Activated T-cell treated with anti-CD3 and anti-CD28 coated beads for 48 hours (primary cell): ENCODE data around the gene CSF1R.

Source experiments
- DNase-seq: peaks from one replicate; pipeline ENCODE4 v3.0.0-alpha.2; 2020; ENCODE audit warnings: low read depth

CSF1R gene

DNA sequence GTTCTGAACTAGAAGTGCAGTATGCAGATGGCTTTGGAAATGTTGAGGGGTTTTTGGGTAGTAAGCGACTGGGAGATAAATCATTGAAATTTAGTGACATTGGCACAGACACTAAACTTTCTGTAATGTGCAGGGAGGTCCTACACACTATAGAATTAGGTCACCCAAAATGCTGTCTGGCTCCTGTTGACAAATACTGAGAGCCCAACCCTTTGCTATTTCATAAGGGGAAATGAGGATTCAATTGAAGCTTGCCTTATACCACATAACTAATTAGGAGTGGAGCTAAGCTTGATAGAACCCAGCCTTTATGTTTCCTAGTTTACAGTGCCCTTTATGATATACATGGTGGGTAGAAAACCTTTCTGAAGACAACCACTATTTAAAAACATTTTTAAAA, 63.2 kb downstream of the CSF1R start:
- DNase-seq: no peak

DNA sequence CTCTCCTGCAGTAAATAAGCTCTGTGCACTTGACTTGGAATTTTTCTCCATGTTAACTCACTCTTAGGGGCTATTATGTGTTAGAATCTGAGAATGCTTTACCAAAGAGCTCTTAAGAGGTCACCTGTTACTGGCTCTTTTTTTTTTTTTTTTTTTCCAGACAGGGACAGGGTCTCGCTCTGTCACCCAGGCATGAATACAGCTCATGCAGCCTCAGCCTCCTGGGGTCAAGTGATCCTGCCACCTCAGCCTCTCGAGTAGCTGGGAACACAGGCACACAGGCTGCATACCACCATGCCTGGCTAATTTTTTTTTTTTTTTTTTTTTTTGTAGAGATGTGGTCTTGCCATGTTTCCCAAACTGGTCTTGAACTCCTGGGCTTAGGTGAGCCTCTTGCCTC, 63.7 kb downstream of the CSF1R start:
- no peak for DNase-seq

GRCh38 chr5:150022158-150022531, 64.2 kb downstream of the CSF1R start:
- no peak for DNase-seq

GRCh38 chr5:150021491-150022157, 64.7 kb downstream of the CSF1R start:
- DNase-seq: no peak

DNA sequence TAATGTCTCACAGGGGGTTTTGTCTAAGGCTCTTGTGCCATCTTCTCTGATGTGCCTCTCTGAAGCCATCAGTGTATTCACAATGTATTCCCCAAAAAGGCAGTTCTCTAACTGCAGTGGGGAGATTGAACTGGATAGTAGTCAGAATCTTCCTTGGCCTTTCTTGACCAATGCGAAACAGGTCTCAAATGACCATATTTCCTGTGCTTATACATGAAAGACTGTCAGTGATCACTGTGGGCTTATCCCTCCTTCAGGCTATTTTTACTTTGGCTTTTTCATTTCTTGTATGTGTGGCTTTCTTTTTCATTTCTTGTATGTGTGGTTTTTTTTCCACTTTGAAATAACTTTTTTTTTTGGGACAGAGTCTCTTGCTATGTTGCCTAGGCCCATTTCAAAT, 66.1 kb downstream of the CSF1R start:
- no peak for DNase-seq

DNA sequence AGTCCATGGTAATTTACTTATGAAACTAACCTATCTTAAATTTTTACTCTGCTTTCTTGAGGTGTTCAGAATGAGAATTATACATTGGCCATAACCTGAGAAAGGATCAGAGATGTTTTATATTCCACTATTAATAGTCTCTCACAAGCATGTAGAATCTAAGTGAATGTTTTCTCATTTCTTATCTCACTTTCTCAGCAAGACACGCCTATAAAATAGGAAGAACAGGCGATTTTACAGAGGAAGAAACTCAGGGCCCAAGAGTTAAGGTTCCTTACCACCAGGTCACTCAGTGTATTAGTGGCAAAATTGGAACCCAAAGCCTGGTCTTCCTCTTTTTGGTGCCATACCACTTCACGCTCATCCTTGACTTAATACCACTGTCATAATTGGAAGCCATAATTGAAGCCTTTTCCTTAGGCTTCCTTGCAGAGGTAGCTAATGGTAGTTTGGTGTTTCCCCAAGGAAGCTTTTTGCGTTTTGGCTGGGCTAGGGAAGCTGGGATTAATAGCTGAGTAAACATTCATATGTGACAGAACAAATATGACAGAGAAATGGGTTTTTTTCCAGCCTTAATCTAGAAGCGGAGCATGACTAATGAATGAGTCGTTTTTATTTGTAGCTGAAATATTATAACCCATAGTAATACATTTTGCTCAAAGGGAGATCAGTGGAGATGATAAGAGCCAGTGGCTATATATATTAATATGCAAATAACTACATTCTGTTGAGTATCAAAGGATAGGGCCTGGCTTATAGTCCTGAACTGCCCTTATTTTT, 68.9 kb downstream of the CSF1R start:
- no peak for DNase-seq

GRCh38 chr5:150016537-150016936, 69.8 kb downstream of the CSF1R start:
- DNase-seq: no peak

GRCh38 chr5:150015415-150015814, 70.9 kb downstream of the CSF1R start:
- no peak for DNase-seq

DNA sequence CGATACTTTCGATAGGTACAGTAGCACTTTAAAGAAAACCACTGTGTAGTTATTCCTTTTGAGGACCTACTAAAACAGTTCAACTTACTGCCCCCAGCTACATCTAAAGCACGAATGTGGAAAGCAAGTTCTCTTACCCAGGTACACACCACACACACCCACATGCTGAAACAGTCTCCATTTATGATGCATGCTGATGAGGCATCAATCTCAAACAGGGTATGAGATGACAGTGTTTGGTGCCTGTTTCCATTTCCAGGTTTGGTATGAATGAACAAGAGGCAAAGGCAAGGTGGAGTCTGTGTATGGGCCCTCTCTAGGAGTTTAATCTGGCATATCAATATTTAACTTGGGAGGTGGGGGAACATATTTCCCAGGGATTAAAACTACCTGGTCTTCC, 71.9 kb downstream of the CSF1R start:
- no peak for DNase-seq

DNA sequence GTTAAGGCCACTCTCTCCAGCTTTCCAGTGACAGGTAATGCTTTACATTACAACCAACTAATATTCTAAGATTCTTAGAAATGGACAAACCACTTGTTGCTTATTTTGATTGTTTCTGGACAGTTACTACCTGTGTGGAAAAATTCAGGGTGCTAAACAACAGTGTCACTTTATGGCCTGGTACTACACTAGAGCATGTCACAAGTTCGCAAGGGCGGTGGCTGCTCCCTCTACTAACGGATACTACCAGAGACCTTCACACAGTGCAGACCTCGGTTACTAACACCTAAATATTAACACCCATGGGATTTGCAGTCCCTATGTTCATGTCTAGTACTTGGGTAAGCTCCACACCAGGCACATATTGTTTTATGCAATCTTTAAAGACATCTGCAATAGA, 72.4 kb downstream of the CSF1R start:
- no peak for DNase-seq

- no peak for DNase-seq
These were observed 76.5 kb downstream of the CSF1R start for GRCh38 chr5:150009671-150010387.

- DNase-seq: no peak
These were observed 79.3 kb downstream of the CSF1R start for GRCh38 chr5:150007050-150007449.

DNA sequence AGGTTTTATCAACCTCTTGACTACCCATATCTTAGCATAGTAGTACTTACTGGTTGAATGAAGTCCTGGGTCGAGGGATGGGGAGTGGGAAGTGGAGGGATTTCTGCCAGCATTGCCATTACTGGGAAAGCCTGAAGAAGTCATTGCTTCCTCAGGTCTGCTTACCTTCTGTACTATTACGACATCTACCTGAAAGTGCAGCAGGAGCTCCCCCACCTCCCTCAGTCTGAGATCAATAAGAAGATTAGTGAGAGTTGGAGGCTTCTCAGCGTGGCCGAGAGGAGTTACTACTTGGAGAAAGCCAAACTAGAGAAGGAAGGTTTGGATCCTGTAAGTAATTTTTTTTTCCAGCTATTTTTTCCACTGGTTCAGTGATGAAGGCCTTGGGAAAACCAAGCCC, 80.0 kb downstream of the CSF1R start:
- no peak for DNase-seq
